Hippocampal formation (tissue), 2 donors: Measurements from ENCODE around the gene KRT5.
"Not testable (repeated sequence)": the region's sequence is repeated elsewhere in the genome, so short reads cannot be mapped to it uniquely, and the experiment has no call there.

Experiments used
- DNase-seq, 2 donors: peaks; one replicate each; lab custom pipeline; 2025; lab: John Stamatoyannopoulos, UW

Gene KRT5

DNA sequence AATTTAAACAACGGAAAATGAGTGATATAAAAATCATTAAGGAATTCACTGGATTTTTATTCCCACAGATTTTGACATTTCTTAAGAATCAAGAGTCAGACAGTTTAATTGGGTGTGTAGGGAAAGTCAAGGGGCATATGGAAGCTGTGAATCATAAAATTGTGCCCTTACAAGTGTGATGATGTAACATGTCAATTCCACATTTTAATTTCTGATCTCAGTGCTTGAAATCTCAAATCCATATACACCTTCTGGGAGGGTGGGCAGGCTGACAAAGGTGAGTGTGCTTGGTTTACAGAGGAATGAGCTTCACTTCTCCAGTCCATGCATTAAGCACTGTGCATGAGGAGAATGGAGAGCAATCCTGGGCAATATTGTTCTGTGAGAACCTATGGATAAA lies 26.1 kb downstream of the KRT5 start:
- DNase-seq, result no peak

DNA sequence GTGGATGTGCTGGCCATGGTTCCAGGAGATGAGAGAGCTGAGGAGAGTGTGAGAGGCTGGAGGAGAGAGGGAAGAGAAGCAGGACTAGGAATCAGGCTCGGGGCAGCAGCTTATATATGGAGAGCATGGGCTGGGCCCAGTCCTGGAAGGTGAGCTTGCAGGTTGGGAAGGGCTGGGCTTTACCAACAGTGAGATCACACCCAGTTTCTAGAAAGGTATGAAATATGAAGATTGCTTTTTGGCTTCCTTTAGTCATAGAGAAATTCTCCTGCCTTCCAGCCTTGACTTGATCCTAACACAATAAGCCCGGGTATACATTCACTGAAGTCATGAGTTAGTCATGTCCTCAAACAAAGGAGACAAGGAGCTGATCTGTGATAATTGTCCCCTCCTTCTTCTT lies 27.0 kb downstream of the KRT5 start, which contains the start of gene KRT6A:
Gene KRT6A, minus strand, starts transcription at position 86 of the 400 bp plus-strand sequence. Its CDS starts 69 bp downstream, at position 17.
- no peak for DNase-seq

DNA sequence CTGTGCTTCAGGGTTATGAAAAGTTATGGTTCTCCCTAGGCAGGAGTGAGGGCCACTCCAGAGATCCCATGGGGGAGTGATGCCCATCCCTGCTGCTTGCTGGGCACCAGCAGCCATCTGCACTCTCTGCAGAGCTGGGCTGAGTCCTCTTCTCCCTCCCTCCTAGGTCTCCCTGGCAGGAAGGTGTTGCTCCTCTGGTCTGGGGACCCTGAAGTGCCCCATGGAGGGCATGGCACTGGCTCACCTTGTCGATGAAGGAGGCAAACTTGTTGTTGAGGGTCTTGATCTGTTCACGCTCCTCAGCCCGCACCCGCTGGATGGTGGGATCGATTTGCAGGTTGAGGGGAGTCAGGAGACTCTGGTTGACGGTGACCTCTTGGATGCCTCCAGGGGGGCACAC lies 27.8 kb downstream of the KRT5 start:
- not testable (repeated sequence) for DNase-seq

DNA sequence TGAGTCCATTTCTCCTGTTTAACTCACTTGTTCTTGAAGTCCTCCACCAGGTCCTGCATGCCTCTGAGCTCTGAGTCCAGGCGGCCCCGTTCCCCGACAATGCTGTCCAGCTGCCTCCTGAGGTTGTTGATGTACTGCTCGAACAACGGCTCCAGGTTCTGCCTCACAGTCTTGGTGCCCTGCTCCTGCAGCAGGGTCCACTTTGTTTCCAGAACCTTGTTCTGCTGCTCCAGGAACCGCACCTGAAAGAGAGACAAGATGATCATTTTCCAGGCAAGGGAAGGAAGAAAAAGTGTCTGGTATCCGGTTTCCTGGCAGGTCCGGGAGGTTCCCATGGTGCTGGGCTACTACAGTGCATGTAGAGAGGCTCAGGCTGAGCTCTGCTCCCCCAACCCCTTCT lies 28.7 kb downstream of the KRT5 start:
- DNase-seq, result not testable (repeated sequence)

DNA sequence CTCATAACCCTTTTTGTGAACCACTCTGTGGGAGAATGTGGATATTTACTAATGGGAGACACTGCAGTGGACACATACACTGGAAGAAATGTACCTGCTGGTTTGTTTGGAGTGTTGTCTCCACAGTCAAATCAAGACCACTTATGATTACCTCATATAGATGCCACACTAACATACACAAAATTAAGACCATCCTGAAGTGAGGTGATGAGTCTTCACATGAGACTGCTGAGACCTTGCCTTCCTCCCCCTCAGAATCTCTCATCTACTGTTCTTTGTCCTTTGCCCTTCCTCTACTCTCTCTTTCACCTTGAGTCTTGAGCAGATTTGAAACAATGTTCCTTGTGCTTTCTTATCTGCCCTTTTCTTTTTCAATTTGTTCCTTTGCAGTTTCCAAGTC lies 31.5 kb downstream of the KRT5 start:
- DNase-seq, result no peak

DNA sequence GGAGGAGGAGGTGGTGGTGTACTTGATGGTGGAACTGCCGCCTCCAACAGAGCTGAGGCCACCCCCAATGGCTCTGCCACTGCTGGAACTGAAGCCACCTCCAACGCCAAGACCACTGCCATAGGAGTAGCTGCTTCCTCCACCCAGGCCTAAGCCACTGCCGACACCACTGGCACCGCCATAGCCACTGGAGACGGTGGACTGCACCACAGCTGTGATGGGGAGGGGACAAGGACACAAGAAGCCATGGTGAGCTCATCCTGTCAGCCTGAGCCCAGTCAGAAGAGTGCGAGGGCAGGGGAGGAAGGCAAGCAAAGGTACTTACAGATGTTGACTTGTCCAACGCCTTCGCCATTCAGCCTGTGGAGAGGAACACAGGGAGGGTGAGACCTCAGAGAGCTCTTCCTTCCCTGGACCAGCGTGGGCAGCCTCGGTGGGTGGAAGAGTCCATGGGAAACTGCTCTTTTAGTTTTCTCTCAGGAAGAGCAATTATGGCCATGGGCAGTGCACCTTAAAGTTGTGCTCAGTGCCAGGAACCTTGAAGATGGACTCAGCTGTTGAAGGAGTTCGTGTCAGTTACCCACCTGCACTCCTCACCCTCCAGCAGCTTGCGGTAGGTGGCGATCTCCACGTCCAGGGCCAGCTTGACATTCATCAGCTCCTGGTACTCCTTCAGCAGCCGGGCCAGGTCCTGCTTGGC lies 32.3 kb downstream of the KRT5 start:
- not testable (repeated sequence) for DNase-seq

DNA sequence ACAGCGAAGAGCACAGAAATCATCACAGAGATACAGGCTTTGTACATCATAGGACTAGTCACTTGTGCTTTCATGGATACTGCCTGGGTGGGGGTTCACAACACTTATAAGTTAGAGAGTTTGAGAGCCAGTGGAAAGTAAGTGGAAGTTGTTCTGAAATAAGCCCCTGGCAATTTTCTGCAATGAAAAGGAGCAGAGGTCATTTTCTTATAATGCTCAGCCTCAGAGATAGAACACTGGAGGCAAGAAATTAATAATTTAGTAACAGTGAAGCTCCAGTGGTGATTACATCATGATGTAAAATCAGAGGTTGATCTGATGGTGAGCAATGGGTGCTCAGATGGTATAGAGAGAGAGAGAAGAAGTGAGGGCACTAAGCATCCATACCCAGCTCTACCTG lies 33.0 kb downstream of the KRT5 start:
- no peak for DNase-seq

DNA sequence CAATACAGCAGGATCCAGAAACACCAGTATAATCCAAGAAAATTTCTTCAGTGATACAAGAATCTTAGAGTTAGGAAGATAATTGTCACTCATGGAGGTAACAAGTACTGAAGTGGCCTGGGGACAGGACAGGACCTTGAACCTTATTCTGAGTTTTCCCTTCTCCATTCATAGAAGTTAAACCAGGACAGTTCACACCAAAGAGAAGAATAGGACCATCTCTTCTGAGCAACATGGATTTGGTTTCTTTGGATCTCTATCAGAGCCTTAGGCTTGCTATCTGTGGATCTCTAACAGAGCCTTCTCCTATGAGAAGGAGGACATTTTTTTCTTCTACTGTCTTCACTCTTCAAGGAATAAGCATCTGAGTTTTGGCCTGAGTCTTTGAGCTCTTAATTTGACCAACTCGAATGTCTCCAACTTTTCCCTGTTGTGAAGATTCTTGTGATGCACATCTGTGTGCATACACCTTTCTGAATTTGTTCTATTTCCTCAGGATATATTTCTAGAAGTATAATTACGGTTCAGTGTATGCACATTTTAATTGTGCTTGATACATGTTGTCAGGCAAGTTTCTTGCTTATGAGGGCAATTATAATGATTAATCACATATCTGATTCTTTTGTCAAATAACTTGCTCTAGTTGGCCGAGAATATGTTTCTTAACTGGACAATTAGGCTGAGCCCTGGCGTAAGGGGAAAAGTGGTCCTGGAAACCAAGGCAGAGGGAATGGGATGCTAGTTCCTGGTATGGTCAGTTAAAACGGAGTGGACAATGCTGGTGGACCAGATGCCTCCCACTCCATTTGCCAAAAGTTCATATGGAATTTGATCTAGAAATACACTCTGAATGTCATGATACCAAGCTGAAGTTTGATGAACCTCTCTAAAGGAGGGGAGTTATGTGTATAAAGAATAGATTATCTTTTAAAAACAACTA lies 33.8 kb downstream of the KRT5 start:
- no peak for DNase-seq

DNA sequence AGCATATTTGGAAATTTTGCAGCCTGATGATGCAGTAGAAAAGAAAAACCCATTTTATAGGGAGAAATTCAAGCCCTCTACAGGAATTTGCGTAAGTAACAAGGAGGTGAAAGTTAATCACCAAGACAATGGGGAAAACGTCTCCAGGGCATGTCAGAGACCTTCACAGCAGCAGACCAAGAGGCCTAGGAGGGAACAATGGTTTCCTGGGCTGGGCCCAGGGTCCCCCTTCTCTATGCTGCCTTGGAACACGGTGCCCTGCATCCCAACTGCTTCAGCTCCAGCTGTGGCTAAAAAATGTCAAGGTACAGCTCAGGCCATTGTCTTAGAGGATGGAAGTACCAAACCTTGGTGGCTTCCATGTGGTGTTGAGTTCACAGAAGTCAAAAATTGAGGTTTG lies 40.1 kb downstream of the KRT5 start:
- DNase-seq, result no peak

DNA sequence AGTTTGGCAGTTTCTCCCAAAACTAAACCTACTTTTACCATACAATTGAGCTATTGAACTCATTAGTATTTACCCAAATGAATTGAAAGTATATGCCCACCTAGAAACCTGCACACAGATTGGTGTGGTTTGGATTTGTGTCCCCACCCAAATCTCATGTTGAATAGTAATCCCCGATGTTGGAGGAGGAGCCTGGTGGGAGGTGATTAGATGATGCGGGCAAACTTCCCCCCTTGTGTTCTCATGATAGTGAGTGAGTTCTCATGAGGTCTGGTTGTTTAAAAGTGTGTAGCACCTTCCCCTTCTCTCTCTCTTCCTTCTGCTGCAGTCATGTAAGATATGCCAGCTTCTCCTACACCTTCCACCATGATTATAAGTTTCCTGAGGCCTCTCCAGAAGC lies 42.5 kb downstream of the KRT5 start:
- DNase-seq, result no peak

DNA sequence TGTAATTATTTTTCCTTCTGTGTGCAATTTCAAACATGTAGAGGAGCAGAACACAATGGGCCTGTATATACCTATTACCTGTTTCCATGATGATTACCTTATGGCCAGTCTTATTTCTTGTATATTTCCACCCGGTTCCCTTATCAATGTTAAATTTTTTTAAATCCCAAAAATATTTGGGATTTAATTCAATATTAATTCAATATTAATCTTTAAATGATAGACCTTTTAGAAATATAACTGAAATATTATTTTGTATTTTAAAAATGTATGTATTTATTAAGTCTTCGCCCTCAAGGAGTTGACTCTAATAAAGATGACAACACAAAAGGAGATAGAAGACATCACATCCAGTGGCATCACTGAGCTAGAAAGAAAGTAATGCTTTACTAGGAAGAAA lies 46.0 kb downstream of the KRT5 start:
- no peak for DNase-seq

DNA sequence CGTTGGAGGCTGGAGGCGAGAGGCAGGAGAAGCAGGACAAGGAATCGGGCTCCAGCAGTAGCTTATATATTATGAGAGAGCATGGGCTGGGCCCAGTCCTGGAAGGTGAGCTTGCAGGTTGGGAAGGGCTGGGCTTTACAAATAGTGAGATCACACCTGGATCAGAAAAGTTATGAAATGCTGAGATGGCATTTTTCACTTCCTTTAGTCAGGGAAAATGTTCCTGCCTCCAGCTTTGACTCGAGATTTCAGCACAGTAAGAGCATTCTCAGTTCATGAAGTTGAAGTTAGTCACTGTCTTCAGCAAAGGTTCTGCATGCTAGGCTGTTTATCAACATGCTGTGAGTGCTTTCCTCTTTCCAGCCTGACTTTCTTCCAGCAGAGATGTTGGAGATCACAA lies 46.4 kb downstream of the KRT5 start, which contains the start of gene KRT6C:
Gene KRT6C, minus strand, starts transcription at position 38 of the 400 bp plus-strand sequence. CDS start 68 bp downstream, outside the sequence.
- DNase-seq, result no peak

DNA sequence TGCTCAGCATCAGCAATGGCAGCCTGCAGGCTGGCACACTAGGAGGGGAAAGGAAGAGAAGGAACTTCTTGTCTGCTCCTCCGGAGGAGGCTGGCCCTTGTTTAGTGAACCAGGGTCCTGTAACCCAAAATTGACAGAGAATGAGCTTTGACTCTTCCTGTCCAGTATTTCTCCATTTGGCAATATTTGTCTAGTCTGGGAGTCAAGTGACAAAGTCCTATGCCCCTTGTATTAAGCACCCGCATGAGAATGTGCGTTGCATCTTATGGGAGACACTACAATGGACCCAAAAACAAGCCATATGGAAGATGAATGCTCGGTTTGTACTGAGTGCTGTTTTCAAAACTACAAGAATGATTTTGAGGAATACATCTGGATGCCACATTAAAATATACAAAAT lies 50.3 kb downstream of the KRT5 start:
- DNase-seq, result no peak

DNA sequence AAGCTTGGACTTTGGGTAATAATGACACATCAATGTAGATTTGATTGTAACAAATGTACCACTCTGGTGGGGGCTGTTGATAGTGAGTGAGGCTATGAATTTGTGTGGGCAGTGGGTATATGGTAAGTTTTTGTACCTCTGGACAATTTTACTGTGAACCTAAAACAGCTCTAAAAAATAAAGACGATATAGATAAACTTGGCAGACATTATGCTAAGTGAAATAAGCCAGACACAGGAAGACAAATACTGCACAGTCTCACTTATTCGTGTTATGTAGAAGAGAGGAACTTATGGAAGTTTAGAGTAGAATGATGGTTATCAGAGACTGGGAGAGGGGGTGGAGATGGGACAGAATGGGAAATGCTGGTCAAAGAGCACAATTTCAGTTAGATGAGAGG lies 55.3 kb downstream of the KRT5 start:
- no peak for DNase-seq
